K562 (cell line): Measurements from ENCODE around the gene KCTD8. TPM values are rescaled to one million over a fixed set of nuclear protein-coding genes. Genes with fewer than 3 reads are reported as not detected.

Experiments
- ATAC-seq: fragments of 200-7000 bp; cut with Tn5 transposase; 3 replicates; pipeline ENCODE4 v1.9.1; 2020; ENCODE audit warnings: moderate library complexity
- BruUV-seq: library from RNA; stranded (reverse); fragments of 400-500 nt; replicated peaks from 2 replicates; lab custom pipeline; 2021; lab: Mats Ljungman, UMichigan
- CTCF ChIA-PET: fragments of 300-600 bp; formaldehyde crosslinking; extraction: SDS; loops from one replicate; lab custom pipeline; 2021; ENCODE audit warnings: low intra/inter-chr PET ratio; lab: Yijun Ruan, JAX
- POLR2A ChIA-PET: fragments of 300-600, 350-650 bp; sonication (Branson Sonifier 250); formaldehyde crosslinking; extraction: SDS; loops from one replicate; lab custom pipeline; 2021; ENCODE audit warnings: antibody characterized with exemption, inconsistent platforms; lab: Yijun Ruan, JAX
- DNase-seq, 4 experiments: peaks; one replicate each; pipeline versions ENCODE4 v3.0.0 to v3.0.0-alpha.2; 2011 to 2018; ENCODE audit warnings: low spot score in 3 of 4, mixed read lengths in 3 of 4; ENCODE audit errors: extremely low read depth in 1 of 4
- FAIRE-seq: peaks from 2 replicates; lab custom pipeline; 2011; peaks lifted over from hg19 to GRCh38; lab: Jason Lieb, UNC
- H2AFZ ChIP-seq: 2 replicates; pipeline ENCODE4 v1.6.0; 2011; ENCODE audit warnings: low read depth, low read length, control low read depth, inconsistent platforms
- H3K27ac ChIP-seq: fragments of 200-600 bp; 3 replicates; pipeline ENCODE4 v1.8.0; 2011; ENCODE audit warnings: low read depth, mild to moderate bottlenecking, control low read depth, inconsistent platforms, low read length, moderate library complexity, mixed read lengths; ENCODE audit errors: extremely low read depth
- H3K27me3 ChIP-seq, 2 experiments: fragments of 300-600 bp in 1 of 2; 2 replicates in 1 of 2; 3 replicates in 1 of 2; pipeline versions ENCODE4 v1.6.0 to v1.8.0; 2011; ENCODE audit warnings: inconsistent platforms in 2 of 2, low read length in 2 of 2, mild to moderate bottlenecking in 1 of 2, mixed read lengths in 1 of 2, moderate library complexity in 1 of 2; ENCODE audit not compliant: control insufficient read depth in 2 of 2, insufficient read depth in 2 of 2
- H3K36me3 ChIP-seq: fragments of 300-600 bp; 3 replicates; pipeline ENCODE4 v1.8.0; 2011; ENCODE audit warnings: mild to moderate bottlenecking, low read length, inconsistent platforms; ENCODE audit not compliant: control insufficient read depth, insufficient read depth
- H3K4me1 ChIP-seq, 2 experiments: fragments of 200-600 bp in 1 of 2; replicated peaks in 1 of 2; 2 replicates in 1 of 2; 3 replicates in 1 of 2; pipeline versions ENCODE4 v1.5.1 to v1.8.0; 2011; ENCODE audit warnings: inconsistent platforms in 2 of 2, low read length in 2 of 2, mild to moderate bottlenecking in 1 of 2, mixed read lengths in 1 of 2, moderate library complexity in 1 of 2; ENCODE audit not compliant: control insufficient read depth in 2 of 2, insufficient read depth in 2 of 2
- H3K4me2 ChIP-seq: 2 replicates; pipeline ENCODE4 v1.6.1; 2011; ENCODE audit warnings: low read length, control low read depth, inconsistent platforms, mixed read lengths; ENCODE audit not compliant: insufficient read depth
- H3K4me3 ChIP-seq: fragments of 200-600 bp; sonication (generic), shearing (Covaris generic); 2 replicates; pipeline ENCODE4 v1.5.1; 2016; ENCODE audit warnings: control low read depth, inconsistent platforms
- H3K79me2 ChIP-seq: fragments of 200-600 bp; 3 replicates; pipeline ENCODE4 v1.8.0; 2011; ENCODE audit warnings: low read length, inconsistent platforms; ENCODE audit not compliant: control insufficient read depth, insufficient read depth
- H3K9ac ChIP-seq, 2 experiments: 2 replicates each; pipeline versions ENCODE4 v1.6.0 to v1.6.1; 2011; ENCODE audit warnings: low read depth in 2 of 2, low read length in 2 of 2, control low read depth in 1 of 2, inconsistent platforms in 1 of 2, mild to moderate bottlenecking in 1 of 2, mixed read lengths in 1 of 2; ENCODE audit not compliant: insufficient read depth in 1 of 2
- H3K9me1 ChIP-seq: one replicate; pipeline ENCODE4 v1.6.0; 2011; ENCODE audit warnings: inconsistent platforms, mild to moderate bottlenecking, low read length, moderate library complexity; ENCODE audit not compliant: control insufficient read depth, insufficient read depth
- H3K9me3 ChIP-seq: replicated peaks from 2 replicates; pipeline ENCODE4 v1.5.1; 2011; ENCODE audit warnings: low read depth, low read length, inconsistent platforms; ENCODE audit not compliant: control insufficient read depth, insufficient read depth
- H4K20me1 ChIP-seq: replicated peaks from 2 replicates; pipeline ENCODE4 v1.6.1; 2011; ENCODE audit warnings: low read length, inconsistent platforms, mixed read lengths; ENCODE audit not compliant: control insufficient read depth, insufficient read depth
- CBX1 ChIP-seq: sonication (generic); IDR thresholded peaks from 2 replicates; pipeline ENCODE4 v1.6.1; 2016; ENCODE audit warnings: antibody characterized with exemption, low read depth, mild to moderate bottlenecking
- CREBBP ChIP-seq: IDR thresholded peaks from one replicate; pipeline ENCODE4 v1.6.1; 2012; ENCODE audit warnings: low read depth, mild to moderate bottlenecking, control low read depth, inconsistent platforms, low read length
- ETS2 ChIP-seq: IDR thresholded peaks from 2 replicates; pipeline ENCODE4 v1.6.1; 2016; ENCODE audit warnings: borderline replicate concordance, missing genetic modification characterization, mild to moderate bottlenecking, moderate library complexity, missing compliant biosample characterization; ENCODE audit not compliant: poor library complexity, severe bottlenecking
- KAT8 ChIP-seq: fragments of 450-650 bp; IDR thresholded peaks from 2 replicates; pipeline ENCODE4 v1.6.1; 2016; ENCODE audit warnings: low read depth, mild to moderate bottlenecking
- KDM4B ChIP-seq, 2 experiments: fragments of 450-650 bp in 1 of 2; sonication (generic) in 1 of 2; IDR thresholded peaks; 2 replicates each; pipeline ENCODE4 v1.6.1; 2016 to 2017; ENCODE audit warnings: borderline replicate concordance in 2 of 2, antibody characterized with exemption in 1 of 2, low read depth in 1 of 2, mild to moderate bottlenecking in 1 of 2
- MCM3 ChIP-seq: fragments of 450-650 bp; IDR thresholded peaks from 2 replicates; pipeline ENCODE4 v1.6.1; 2016
- MTA2 ChIP-seq: fragments of 450-650 bp; IDR thresholded peaks from 2 replicates; pipeline ENCODE4 v1.6.1; 2016; ENCODE audit warnings: low read depth
- NUFIP1 ChIP-seq: fragments of 450-650 bp; IDR thresholded peaks from 2 replicates; pipeline ENCODE4 v1.6.1; 2018; ENCODE audit not compliant: partially characterized antibody
- PURB ChIP-seq: sonication (generic); formaldehyde crosslinking; IDR thresholded peaks from 2 replicates; pipeline ENCODE4 v1.9.0; 2021; ENCODE audit warnings: low read depth, mild to moderate bottlenecking, missing genetic modification reagents
- RFX1 ChIP-seq: fragments of 450-650 bp; IDR thresholded peaks from 2 replicates; pipeline ENCODE4 v1.6.1; 2016; ENCODE audit warnings: mild to moderate bottlenecking, moderate library complexity
- SLC30A9 ChIP-seq: fragments of 250-450 bp; sonication (Bioruptor Pico); IDR thresholded peaks from 2 replicates; pipeline ENCODE4 v1.8.0; 2022; ENCODE audit warnings: mild to moderate bottlenecking, moderate library complexity
- TCF7L2 ChIP-seq: fragments of 150-350 bp; IDR thresholded peaks from 2 replicates; pipeline ENCODE4 v1.6.1; 2016; ENCODE audit warnings: low read depth, mild to moderate bottlenecking, low read length, moderate library complexity
- THAP12 ChIP-seq: fragments of 250-450 bp; sonication (Bioruptor Pico); IDR thresholded peaks from 2 replicates; pipeline ENCODE4 v1.9.0; 2021; ENCODE audit warnings: mild to moderate bottlenecking, inconsistent platforms
- YY1 ChIP-seq, 3 experiments: IDR thresholded peaks; 2 replicates each; pipeline ENCODE4 v1.6.1; 2011; ENCODE audit warnings: low read length in 2 of 3, mild to moderate bottlenecking in 2 of 3, moderate library complexity in 2 of 3, borderline replicate concordance in 1 of 3, control low read depth in 1 of 3, low read depth in 1 of 3; ENCODE audit not compliant: insufficient read depth in 3 of 3, insufficient replicate concordance in 2 of 3, control insufficient read depth in 1 of 3, insufficient read length in 1 of 3; ENCODE audit errors: extremely low read depth in 1 of 3
- ZNF354B ChIP-seq: fragments of 250-450 bp; sonication (Bioruptor Pico); IDR thresholded peaks from 2 replicates; pipeline ENCODE4 v1.4.0; 2020
- WGBS: fragments of 100-300 bp; shearing (Covaris generic); methylation state at CpG from one replicate; pipeline ENCODE4 v1.1.6; 2016; ENCODE audit warnings: low coverage, mixed read lengths; ENCODE audit not compliant: insufficient coverage; ENCODE audit errors: missing lambda C conversion rate; 5-methylcytosine and 5-hydroxymethylcytosine counted together
- in situ Hi-C: fragments of 300-500 bp; cut with MboI; formaldehyde crosslinking; loops from 4 replicates; pipeline ENCODE4 v1.15.0; 2018; ENCODE audit warnings: inconsistent platforms, mixed read lengths
- intact Hi-C: fragments of 100-400 bp; cut with micrococcal nuclease; formaldehyde crosslinking; loops from 2 replicates; pipeline ENCODE4 v1.14.2; 2022
- polyA plus RNA-seq, 8 experiments: library from polyadenylated mRNA; depleted of rRNA in 4 of 8; stranded (reverse) in 5 of 8; unstranded in 3 of 8; fragments of >200 nt; fragmentation: Nextera tagmentation in 2 of 8; fragmentation: Illumina TruSeq in 1 of 8; extraction: Ambion mirVana in 2 of 8; extraction: Trizol in 1 of 8; gene quantifications; 2 replicates each; pipeline versions ENCODE4 v1.2.1 to v1.2.3, GENCODE V29; 2011 to 2014; ENCODE audit warnings: inconsistent platforms in 1 of 8, missing spikeins in 1 of 8
- total RNA-seq, 7 experiments: library from RNA; depleted of rRNA in 6 of 7; stranded (reverse); fragments of >200 nt in 6 of 7; fragmentation: Illumina TruSeq in 2 of 7; extraction: Trizol in 2 of 7; gene quantifications; 2 replicates each; pipeline versions ENCODE4 v1.2.1 to v1.2.3, GENCODE V29; 2011 to 2021; ENCODE audit warnings: low replicate concordance in 1 of 7

The KCTD8 gene
- total and polyA plus RNA-seq, 9 of the 15 experiments (the other 6 are each of a cell fraction or from before 2014, with no cell fraction given), result not detected

GRCh38 chr4:44146516-44146915 lies 302.1 kb downstream of the KCTD8 start:
- in situ Hi-C loops, result no loop called here
- ATAC-seq, result no peak

GRCh38 chr4:44145868-44146267 lies 302.7 kb downstream of the KCTD8 start:
- intact Hi-C loops (no loop called here), in situ Hi-C loops (no loop called here)
- no peaks in the 10 kb centered on the region for H3K9me1 ChIP-seq
- H3K9ac ChIP-seq, result no peak overlapping the region
- no peaks in the 10 kb centered on the region for H4K20me1 ChIP-seq
- no peak overlapping the region for H2AFZ ChIP-seq
- no TSS peak for BruUV-seq
- no peak overlapping the region for H3K4me3 ChIP-seq
- ATAC-seq (no peak), DNase-seq (no peak), FAIRE-seq (no peak)
- H3K4me1 ChIP-seq, result no peaks in the 10 kb centered on the region
- H3K4me2 ChIP-seq, result no peak overlapping the region
- H3K36me3 ChIP-seq, result no peaks in the 10 kb centered on the region
- CTCF ChIA-PET, result no interaction called here
- H3K79me2 ChIP-seq, result no peaks in the 10 kb centered on the region
- POLR2A ChIA-PET, result no interaction called here
- H3K9me3 ChIP-seq, result no peaks in the 10 kb centered on the region
- no peaks in the 10 kb centered on the region for H3K27me3 ChIP-seq
- no peak overlapping the region for H3K27ac ChIP-seq
- TF ChIP-seq MCM3, result no peak
- no peak for TF ChIP-seq SLC30A9 (CRISPR knock-in tag)
- TF ChIP-seq PURB (CRISPR knock-in tag), result no peak
- TF ChIP-seq CREBBP, result no peak
- TF ChIP-seq KAT8, result no peak
- TF ChIP-seq MTA2, result no peak
- TF ChIP-seq YY1 (IDR thresholded peaks at IDR 0.05; ENCODE audit: borderline replicate concordance in 1 of 3, control insufficient read depth in 1 of 3, extremely low read depth in 1 of 3, insufficient read depth in 3 of 3, insufficient read length in 1 of 3, insufficient replicate concordance in 2 of 3, low read depth in 1 of 3, low read length in 2 of 3), result no peak
- TF ChIP-seq KDM4B (IDR thresholded peaks at IDR 0.05; ENCODE audit: borderline replicate concordance in 2 of 2, low read depth in 1 of 2), result no peak
- TF ChIP-seq CBX1, result no peak
- no peak for TF ChIP-seq THAP12
- TF ChIP-seq NUFIP1, result no peak
- TF ChIP-seq TCF7L2, result no peak
- TF ChIP-seq ZNF354B, result no peak
- TF ChIP-seq ETS2 (tag), result no peak

More at GRCh38 chr4:44146516-44146915, 302.1 kb downstream of the KCTD8 start:
- no peak overlapping the region for H3K27ac ChIP-seq
- no peaks in the 10 kb centered on the region for H4K20me1 ChIP-seq
- H3K9me1 ChIP-seq, result no peaks in the 10 kb centered on the region
- H2AFZ ChIP-seq, result no peak overlapping the region
- TF ChIP-seq RFX1, result no peak
- ChIA-PET CTCF (no interaction called here), POLR2A (no interaction called here)
- no peak overlapping the region for H3K4me3 ChIP-seq
- no peaks in the 10 kb centered on the region for H3K4me1 ChIP-seq
- no peaks in the 10 kb centered on the region for H3K27me3 ChIP-seq
- BruUV-seq, result no TSS peak
- 14% methylated on average over 1 of the region's 1 CpG for WGBS
- no peak overlapping the region for H3K9ac ChIP-seq
- no peaks in the 10 kb centered on the region for H3K36me3 ChIP-seq
- H3K9me3 ChIP-seq, result no peaks in the 10 kb centered on the region
- no peak for FAIRE-seq
- H3K4me2 ChIP-seq, result no peak overlapping the region
- H3K79me2 ChIP-seq, result no peaks in the 10 kb centered on the region
- DNase-seq, result no peak
- intact Hi-C loops, result no loop called here
